Stimulated activated CD4-positive, alpha-beta T cell treated with anti-CD3 and anti-CD28 coated beads, Interleukin-2, amount 100 ng/mL, for 48 hours (primary cell): ENCODE measurements around the gene ATP5PO.
"Not testable (repeated sequence)": the region's sequence is repeated elsewhere in the genome, so short reads cannot be mapped to it uniquely, and the experiment has no call there.

Source experiments
- DNase-seq, 2 donors: peaks; one replicate each; pipeline ENCODE4 v3.0.0-alpha.2; 2020

ATP5PO gene

DNA sequence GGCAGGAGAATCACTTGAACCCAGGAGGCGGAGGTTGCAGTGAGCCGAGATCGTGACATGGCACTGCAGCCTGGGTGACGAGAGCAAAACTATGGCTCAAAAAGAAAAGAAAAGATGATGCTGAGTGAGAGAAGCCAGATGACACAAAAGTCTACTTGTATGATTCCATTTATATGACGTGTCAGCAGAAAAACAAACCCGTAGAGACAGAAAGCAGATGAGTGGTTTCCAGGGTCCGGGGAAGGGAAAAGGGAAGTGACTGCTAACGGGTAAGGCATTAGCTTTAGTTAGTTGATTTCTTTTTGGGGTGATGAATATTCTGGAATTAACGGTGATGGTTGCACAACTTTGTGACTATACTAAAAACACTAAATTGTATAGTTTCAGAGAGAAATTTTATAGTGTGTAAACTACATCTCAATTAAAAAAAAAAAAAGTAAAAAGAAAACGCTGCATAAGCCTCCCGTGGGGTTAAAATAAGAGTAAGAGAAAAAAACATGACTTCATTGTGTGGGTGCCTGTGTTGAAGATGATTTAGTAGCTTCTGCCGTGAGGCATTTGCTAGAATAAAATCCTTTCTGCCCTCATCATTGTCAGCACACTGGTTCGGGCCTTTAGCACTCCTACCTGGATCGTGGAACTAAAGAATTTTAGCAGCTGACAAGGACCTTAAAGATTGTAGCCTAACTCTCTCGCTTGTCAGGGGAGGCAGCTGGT, 24.7 kb upstream of the ATP5PO start:
- DNase-seq: no peak

DNA sequence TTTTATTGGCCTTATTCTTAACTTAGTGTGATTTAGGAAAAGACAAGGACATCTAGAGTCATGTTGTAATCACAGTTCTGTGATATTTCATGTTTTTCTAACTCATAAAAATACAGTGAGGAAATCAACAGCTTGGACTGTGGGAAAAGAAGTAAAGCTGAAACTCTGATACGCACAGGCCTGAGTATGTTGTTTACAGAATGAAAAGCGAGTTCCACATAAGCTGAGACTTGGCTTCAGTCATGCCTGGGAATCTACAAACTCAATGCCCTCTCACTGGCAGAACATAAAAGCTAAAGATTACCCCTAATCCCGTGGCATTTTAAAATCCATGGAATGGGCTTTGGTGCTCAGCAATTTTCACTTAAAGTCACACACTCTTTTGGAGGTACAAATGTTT, 23.6 kb upstream of the ATP5PO start:
- DNase-seq: no peak

DNA sequence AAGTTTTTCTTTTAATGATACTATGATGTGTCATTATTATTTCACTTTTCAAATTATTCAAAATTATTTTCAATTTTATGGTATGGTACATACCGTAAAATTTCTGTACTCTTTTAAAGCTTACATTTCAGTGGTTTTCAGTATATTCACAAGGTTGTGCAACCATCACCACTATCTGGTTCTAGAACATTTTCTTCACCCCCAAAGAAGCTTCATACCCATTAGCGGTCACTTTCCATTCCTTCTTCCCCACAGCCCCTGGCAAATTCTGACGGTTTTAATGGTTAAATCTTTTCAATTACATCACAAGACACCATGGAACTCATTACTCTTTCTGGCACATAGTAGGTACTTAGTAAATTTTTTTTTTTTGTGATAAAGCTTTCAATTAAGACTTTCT, 22.8 kb upstream of the ATP5PO start:
- DNase-seq: no peak

DNA sequence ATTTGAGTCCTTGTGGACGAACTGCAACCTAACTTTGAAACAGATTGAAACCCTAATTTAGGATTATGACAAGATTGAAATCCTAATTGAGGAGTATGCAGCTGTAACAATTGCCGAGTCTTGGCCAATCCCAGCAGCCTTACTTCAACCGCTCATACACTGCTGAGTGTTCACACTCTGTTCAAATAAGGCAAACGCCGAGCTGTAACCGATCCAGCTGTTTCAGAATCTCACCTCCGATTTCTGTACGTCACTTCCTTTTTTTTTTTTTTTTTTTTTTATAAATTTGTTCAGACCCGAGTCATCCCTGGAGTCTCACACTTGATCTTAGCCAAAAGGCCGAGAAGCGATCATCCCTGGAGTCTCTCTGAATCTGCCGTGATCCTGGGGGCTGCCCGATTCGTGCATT, 22.3 kb upstream of the ATP5PO start:
- no peak for DNase-seq

DNA sequence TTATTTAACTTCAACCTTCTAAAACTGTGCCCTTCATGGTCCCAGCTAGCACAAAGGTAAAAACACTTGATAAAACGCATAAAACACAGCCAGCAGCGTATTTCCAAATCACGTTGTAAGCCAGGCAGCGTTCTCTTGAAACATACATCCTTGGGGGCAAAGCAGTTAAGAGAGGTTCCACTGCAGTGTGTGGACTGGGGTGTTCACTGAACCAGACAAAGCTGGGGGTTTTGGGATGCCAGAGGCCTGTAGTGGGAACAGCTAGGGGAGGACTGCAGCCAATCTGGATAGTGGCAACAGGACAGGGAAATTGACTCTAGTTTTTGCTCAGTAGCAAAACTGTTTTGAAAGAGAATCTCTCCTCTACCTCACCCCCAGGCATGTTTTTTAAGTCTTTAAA, 21.5 kb upstream of the ATP5PO start:
- no peak for DNase-seq

DNA sequence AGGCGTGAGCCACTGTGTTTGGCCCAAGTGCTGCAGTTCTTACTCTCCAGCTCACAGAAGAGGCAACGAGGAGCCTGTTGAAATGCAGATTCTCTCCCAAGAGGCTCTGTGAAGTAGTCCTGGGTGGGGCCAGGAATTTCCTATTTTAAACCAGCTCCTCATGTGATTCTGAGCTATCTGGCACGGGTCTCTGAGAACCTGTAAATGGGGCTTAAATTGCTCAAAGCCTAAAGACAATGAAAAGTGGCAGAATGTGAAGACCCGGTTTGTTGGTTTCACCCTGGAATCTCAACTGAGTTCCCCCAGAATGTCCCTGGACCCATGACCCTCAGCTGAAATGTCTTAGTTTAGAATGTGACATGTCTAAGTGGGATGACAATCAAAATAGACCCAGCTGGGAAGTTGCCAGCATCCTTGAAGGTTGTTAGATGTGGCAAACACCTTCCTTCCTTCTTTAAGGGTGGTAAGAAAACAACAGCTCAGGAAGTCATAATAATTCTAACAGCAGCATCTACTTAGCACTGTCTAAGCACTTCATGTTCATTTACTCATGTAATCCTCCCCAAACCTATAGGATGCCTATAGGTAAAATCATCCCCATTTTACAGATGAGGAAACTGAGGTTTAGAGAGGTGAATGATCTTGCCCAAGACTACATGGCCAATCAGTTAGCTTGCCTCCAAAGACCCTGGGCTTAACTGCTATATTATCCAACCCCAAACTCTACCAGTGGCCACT, 20.9 kb upstream of the ATP5PO start:
- no peak for DNase-seq

DNA sequence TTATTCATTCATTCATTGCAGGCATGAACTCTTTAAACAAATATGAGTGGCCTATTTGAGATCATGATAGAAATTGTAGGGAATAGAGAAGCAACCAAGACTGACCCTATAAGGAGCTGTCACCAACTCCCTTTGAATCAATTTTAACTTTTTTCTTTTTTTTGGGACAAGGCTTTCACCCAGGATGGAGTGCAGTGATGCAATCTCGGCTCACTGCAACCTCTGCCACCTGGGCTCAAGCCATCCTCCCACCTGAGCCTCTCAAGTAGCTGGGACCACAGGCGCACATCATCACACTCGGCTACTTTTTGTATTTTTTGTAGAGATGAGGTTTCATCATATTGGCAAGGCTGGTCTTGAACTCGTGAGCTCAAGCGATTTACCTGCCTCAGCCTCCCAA, 17.1 kb upstream of the ATP5PO start:
- DNase-seq: no peak

DNA sequence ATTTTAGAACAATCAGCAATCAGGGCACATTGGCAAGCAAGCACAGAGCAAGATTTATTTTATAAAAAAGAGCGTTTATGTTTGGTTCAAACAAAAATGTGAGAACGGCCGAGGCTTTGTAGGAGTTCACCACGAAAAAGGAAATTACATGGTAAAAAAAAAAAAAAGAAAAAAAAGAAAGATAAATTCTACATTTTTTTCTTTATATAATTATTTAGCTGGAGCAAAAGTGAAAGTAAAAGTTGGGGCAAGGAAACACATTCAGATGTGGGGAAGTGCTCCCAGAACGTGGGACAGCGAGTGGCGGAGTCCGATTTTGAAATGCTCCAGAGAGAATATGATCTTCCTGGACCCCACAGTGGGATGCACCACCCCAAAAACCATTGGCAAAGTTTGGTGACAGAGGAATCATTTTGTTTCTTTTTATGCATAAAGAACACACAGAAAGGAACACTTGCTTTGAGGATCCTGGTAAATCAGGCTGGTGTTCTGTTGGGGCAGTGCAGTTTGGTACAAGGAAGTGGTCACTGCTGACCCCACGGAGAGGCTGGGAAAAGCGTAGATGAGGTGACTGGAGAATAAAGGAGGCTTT, 16.3 kb upstream of the ATP5PO start:
- DNase-seq: no peak

DNA sequence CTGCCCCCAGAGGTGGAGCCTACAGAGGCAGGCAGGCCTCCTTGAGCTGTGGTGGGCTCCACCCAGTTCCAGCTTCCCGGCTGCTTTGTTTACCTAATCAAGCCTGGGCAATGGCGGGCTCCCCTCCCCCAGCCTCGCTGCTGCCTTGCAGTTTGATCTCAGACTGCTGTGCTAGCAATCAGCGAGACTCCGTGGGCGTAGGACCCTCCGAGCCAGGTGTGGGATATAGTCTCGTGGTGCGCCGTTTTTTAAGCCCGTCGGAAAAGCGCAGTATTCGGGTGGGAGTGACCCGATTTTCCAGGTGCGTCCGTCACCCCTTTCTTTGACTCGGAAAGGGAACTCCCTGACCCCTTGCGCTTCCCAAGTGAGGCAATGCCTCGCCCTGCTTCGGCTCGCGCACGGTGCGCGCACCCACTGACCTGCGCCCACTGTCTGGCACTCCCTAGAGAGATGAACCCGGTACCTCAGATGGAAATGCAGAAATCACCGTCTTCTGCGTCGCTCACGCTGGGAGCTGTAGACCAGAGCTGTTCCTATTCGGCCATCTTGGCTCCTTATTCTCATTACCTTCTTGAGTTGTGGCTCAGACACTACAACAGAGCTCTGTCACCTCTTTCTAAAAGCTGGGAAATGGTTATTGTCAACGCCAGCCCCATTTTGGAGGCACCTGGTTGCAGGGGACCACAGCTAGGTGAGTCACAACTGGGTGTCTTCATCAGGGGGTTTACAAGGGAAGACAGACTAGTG, 15.6 kb upstream of the ATP5PO start:
- peak in 1 of 2 donors; percentile 48 for DNase-seq

DNA sequence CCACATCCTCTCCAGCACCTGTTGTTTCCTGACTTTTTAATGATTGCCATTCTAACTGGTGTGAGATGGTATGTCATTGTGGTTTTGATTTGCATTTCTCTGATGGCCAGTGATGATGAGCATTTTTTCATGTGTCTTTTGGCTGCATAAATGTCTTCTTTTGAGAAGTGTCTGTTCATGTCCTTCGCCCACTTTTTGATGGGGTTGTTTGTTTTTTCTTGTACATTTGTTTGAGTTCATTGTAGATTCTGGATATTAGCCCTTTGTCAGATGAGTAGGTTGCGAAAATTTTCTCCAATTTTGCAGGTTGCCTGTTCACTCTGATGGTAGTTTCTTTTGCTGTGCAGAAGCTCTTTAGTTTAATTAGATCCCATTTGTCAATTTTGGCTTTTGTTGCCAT, 10.6 kb upstream of the ATP5PO start:
- DNase-seq: not testable (repeated sequence)

DNA sequence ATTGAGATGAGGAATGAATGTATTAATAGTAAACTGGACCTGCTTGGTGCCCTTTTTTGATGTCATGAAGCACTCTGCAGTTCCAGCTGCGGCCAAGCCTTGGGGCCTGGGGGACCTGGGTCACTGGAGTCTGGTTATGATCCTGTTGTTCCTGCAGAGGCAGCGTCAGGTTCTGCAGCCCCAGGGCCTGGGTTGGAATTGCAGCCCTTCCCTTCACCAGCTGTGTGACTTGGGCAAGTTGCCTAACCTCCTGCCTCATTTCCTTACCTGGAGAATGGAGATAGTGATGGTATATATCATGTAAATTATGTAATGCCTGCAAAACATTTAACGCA, 9.1 kb upstream of the ATP5PO start:
- no peak for DNase-seq

DNA sequence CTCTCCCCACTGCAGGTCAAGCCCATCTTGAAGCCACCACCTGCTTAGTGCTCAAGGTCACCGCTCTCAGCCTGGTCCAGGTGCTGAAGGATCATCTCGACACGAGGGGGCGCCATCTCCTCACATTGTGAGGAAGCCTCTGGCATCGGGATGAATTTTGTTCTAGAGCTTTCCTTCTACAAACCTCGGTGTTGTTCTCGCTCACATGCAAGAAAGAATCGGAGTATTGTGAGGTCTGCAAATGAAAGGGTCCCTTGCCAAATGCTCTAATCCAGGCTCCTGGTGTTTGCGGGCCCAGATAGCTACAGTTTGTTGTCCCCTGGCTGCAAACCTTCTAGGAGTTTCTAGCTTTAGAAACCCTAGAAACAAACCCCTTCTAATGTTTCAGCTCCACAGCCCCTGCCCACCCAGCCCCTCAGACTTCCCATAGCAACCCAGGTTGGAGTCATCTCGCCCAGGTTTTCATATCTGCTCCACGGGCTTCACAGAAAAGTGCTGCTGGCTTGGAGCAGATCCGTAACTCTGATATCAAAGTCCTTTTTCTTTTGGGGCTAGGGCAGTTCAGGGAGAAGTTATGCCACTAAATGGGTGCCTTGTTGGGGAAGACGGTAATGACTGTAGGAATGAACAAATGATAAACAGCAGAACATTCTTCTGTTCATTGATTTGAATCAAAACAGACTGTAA, 8.6 kb upstream of the ATP5PO start:
- peak; percentile 94 to 95 for DNase-seq

DNA sequence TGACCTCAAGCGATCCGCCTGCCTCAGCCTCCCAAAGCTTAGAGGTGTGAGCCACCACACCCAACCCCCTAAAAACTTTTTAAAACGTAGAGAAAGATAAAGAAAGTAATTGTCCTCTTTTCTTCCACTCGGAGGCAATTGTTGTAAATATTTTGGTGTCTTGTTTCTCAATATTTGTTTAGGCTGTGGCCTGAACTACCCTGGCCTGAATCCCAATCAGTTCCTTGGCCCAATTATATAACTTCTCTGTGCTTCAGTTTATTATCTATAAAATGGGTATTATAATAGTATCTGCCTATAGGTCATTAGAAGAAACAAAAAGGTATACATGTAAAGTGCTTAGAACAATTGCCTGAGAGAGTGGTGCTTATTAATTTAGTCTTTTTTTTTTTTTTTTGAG, 1.8 kb upstream of the ATP5PO start:
- no peak for DNase-seq

DNA sequence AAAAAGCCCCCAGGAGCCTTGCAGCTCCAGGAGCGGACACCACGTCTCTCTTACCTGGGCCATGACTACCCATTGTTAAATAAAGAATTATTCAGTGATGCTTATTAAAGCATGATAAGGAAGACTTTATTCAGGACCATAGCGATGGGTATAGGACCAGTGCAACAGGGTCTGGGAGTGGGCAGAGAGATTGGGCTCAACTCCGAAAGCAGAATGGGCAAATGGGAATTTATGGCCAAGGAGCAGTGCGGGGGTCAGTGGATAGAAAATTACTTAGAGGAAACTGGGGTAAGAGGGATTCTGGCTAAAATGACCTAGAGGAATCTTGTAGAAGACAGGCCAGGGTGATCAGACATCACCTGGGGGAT, 580 bp upstream of the ATP5PO start:
- no peak for DNase-seq

DNA sequence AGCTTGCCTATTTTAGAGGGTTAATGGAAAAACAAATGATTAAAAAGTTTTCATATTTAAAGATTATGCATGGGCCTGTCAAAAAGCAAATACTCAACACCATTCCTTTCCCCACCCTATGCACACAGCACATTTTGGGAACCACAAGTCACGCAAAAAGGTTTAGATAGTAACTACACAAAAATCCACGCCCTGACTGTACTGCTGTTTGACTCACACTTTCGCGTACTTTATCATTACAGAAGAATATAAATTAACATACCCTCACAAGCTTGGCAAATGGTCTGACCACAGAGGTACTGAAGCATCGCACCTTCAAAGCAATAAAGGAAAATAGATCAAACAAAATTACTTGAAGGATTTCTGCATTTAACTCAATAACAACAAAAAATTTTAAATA, 1.4 kb downstream of the ATP5PO start:
- DNase-seq: no peak

DNA sequence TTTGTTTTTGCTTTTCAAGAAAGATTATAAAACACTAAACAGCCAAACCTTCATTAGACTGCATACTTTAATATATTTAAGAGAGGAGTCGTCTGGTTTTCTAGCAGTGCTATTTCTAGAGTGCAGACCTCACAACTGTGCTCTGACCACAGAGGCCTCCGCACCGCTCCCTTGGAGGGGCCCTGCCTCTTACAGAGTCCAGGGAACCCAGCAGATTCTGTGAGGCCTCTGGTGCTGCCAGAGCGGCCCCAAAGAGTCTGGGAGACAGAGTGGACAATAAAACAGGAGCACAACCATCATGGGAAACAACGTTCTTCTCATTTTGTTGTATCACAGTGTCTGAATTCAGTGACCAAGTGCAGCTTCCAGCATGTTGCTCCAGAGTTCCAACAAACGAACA, 5.8 kb downstream of the ATP5PO start:
- no peak for DNase-seq

DNA sequence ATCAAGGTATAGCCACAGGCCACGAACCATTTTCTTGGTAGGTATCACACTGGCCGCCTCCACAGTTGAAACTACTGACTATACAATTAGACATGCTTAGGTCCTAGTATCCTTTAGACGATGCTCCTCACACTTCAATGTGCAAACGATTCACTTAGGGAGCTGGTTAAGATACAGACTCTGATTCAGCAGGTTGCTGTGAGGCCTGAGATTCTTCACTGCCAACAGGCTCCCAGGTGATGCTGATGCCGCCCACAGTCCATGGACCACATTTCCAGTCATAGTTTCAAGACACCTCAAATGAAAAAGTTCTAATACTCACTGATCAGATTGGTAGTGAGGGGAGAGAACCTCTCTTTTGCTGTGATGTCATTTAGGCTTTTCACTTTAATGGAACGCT, 6.8 kb downstream of the ATP5PO start:
- DNase-seq: no peak

DNA sequence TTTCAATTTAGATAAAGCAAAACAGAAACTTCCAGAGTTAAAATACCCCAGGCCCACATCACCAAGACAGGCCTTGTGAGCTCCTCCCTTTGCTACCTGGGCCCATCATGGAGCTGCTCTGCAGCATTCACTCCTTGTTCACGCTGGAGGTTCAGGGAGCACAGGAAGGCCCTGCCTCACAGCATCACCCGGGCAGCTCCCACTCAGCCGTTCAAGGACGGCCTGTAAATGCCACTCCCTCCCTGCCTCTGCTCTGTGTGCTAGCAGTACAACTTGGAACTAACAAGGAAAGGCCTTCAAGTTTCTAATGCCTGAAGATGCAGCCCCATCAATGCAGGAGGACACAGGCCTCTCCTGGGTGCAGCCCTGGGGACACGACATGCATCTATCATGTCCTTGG, 11.6 kb downstream of the ATP5PO start:
- no peak for DNase-seq

DNA sequence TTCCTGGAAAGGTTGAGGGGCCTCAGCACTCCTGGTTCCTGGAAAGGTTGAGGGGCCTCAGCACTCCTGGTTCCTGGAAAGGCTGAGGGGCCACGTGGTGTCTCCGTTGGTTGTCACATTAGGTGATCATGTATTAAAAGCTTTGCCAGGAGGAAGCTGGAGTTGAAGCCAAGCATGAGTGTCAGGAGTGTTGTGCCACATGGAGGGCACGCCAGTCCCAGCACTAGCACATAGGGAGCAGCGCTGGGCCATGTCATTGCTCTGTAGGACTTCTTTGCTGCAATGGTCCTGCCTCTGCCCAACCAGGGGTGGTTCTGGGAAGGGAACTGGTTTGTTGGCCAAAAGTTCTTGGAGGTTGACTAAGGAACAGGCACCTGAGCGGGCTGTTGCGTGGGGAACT, 13.3 kb downstream of the ATP5PO start:
- DNase-seq: no peak

DNA sequence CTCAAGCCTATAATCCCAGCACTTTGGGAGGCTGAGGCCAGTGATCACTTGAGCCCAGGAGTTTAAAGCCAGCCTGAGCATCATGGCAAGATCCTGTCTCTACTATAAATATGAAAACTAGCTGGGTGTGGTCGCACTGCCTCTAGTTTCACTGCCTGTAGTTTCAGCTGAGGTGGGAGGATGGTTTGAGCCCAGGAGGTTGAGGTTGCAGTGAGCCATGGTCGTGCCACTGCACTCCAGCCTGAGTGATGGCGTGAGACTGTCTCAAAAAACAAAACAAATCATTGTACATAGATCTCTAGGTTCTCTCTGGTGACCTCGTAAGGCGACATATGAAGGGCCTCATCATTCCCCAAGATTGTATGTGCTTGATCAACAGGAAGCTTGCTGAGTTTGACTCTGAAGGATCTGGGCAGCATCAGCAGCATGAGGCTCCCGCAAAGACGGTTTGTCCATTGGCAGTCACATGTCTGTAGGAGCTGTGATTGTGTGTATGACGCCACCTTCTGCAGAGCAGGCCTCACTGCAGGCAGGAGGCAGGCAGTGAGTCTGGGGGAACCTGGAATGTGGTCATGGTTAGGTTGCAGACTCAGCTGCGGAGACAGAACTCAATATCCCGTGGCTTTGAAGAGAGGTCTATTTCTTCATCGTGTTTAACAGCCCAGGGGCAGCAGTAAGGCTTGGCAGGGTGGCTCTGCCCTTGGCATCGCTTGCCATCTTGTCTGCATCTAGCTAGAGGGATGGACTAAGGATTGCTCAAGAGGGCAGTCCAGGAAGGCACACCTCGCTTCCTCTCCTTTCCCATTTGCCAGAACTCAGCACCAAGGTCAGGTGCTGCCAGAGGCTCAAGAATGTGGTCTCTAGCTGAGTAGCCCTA, 14.0 kb downstream of the ATP5PO start:
- no peak for DNase-seq

DNA sequence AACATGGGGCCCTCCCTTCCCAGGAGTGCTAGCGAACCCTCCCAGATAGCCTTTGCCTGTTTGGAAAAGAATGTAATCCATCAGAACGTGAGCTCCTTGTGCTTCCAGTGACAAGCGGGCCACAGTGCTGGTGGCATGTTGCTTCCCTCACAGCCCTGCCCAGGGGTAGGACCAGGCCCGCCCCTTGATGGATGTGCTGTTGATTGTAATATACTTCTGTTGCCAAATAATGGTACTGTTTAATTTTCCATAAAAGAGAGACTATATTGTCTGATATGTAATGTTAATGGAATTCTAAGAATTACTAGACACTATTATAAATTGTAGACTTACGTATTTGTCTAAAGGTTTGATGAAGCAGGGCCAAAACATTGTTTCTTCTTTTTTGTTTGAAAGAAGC, 16.4 kb downstream of the ATP5PO start:
- no peak for DNase-seq

DNA sequence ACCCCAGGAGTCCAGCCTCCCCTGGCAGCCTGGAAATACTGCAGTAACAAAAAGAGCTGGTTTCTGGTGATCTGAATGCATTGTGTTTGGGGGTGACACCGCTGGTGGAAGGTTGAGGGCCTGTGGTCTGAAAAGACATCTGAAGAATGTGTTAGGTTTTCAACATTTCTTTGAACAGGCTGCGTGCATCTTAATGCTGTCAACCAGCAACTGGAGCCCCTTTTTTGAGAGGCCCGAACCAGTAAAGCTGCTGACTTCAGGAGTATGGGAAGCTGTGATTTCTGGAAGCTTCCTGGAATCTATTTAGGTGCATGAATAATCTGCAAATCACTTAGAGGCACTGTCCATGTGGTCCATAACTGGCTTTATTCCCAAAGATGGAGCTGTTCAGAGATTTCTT, 17.0 kb downstream of the ATP5PO start:
- DNase-seq: no peak
